ENCODE data around the gene GJC1. TPM values are rescaled to one million over a fixed set of nuclear protein-coding genes. Genes with fewer than 3 reads are reported as not detected.

GJC1 gene
- total and polyA plus RNA-seq, 2 of the 8 experiments (the other 6 are each of a cell fraction or from before 2014, with no cell fraction given): 29.1 to 154 TPM

- TF ChIP-seq CHD7 (IDR thresholded peaks at IDR 0.05; ENCODE audit: insufficient replicate concordance, low read length) (no peak), ATF2 (IDR thresholded peaks at IDR 0.05; ENCODE audit: low read length) (no peak), JUN (IDR thresholded peaks at IDR 0.05; ENCODE audit: low read depth, low read length) (no peak), BACH1 (IDR thresholded peaks at IDR 0.05; ENCODE audit: low read length) (no peak)
These were observed 10.8 kb upstream of the GJC1 start (continued) for GRCh38 chr17:44840936-44841335.

Measured in H1 (cell line).